ENCODE data around the gene PRND.
"Not testable (repeated sequence)": the region's sequence is repeated elsewhere in the genome, so short reads cannot be mapped to it uniquely, and the experiment has no call there.

Gene PRND, protein sequence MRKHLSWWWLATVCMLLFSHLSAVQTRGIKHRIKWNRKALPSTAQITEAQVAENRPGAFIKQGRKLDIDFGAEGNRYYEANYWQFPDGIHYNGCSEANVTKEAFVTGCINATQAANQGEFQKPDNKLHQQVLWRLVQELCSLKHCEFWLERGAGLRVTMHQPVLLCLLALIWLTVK

DNA sequence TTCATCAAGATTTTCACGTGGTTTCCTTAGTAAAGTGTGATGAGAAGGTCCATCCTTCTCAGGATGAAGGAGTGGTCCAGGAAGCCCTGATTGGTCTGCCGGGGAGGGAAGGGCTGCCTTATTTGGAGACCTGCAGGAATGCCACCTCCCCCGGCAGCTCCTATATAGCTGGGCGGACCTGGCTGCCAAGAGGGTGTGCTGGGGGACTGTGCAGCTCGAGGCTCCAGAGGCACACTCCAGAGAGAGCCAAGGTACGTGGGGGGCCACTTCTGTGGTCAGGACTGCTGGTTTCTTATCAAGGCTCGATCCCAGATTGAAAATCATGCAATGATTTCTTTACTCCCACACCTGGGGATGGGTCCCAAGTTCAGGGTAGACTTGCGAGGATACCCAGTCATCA lies at the start of gene PRND:
TSS of gene PRND (plus strand) at position 191 of the 400 bp plus-strand sequence. CDS start 2,643 bp downstream, outside the sequence.
- DNase-seq, result no peak

DNA sequence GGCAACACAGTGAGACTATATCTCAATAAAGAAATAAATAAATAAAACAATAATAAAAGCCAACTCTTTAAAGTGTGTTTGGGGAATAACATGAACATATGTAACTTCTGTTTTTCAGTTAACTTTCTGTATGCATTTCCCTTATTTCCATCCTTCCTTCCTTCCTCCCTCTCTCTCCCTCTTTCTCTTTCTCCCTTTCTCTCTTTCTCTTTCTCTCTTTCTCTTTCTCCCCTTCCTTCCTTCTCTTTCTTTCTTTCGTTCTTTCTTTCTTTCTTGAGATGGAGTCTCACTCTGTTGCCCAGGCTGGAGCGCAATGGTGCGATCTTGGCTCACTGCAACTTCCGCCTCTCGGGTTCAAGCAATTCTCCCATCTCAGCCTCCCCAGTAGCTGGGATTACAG lies 48.8 kb upstream of the PRND start:
- DNase-seq, result no peak

DNA sequence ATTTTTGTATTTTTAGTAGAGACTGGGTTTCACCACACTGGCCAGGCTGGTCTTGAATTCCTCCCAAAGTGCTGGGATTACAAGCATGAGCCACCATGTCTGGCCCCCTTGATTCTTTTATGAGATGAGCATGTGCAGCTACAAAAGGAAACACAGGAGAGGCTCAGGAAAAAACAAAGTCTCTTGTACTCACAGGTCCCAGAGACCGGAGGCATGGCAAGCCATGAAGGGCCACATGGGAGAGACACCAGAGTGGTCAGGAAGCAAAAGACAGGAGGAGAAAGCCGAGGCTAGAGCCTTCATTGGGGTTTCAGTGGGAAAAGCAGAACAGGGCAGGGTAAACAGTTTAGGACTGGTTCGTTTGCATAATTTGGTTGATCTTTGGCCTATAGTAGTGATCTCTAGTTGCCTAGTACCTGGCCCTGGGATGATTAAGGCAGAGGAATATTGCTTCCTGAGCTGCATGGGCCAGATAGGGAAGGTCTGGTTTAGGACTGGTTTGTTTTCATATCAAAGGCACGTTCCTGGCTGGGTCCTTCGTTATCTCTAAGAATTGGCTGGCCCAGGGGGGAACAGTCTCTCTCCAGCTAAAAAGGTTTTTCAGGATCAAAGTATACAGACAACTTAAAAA lies 48.2 kb upstream of the PRND start:
- no peak for DNase-seq

DNA sequence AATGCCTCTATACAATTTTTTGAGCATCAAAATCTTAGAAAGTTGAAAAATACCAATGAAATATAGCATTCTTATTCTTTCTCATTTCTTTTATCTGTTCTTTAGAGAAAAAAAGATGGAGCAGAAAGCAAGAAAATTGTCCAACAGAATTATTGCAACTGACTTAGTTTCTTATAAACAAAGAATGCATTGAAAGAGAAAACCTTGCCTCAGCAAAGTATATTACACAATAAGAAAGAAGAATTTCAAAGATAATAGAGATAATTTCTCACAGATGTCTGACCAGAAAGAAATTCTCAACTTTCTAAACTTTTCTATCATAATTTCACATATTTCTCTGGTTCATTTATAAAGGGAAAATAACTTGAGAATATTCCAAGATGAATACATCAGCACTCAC lies 47.0 kb upstream of the PRND start:
- DNase-seq, result no peak

DNA sequence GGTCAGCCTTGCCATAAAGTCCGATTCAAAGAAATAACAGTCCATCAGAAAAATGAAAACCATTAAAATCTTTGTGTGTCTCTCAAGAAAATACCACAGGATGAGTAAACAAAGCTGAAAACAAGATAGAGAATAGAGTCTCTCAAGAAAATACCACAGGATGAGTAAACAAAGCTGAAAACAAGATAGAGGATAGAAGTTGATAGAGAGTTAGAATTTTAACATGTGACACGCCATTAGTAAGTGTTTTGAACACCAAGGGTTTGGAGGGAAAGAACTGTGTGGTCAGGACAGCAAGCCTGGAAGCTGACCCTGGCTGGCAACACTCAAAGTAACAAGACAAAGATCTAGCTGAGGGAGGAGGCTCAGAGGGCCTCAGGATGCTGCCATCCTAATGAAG lies 43.9 kb upstream of the PRND start:
- DNase-seq, result no peak

DNA sequence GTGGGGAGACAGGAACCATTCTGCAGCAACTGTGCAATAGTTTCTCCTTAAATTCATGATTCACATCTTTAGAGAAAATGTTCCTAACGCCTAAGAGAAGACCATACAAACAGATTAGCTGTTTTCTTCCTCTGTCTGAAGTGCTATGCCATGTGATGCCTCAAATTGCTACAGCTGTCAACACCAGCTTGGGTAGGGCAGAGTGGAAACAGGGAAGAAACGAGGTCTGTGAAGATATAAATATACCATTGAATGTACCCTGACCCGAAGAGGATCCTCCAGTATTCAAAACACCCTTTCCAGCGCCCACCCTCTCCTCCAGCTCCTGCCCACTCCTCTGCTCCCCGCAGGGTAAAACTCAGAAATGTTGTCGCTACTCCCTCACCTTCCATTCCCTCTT lies 40.3 kb upstream of the PRND start:
- no peak for DNase-seq

DNA sequence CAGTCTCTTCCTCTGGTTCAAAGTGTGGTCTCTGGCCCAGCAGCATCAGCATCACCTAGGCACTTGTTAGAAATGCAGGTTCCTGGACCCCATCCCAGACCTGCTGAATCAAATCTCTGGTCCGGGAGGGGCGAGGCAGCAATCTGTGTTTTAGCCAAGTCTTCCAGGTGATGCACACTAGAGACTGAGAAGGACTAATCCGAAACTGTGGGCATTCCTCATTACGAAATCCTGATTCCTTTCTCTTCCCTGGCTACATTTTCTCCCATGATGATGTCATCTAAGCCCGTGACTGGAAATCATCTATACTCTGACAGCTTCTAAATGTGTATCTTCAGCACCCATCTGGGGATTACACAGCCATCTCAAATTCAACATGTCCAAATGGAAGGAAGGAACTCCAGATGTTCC lies 39.7 kb upstream of the PRND start:
- no peak for DNase-seq

DNA sequence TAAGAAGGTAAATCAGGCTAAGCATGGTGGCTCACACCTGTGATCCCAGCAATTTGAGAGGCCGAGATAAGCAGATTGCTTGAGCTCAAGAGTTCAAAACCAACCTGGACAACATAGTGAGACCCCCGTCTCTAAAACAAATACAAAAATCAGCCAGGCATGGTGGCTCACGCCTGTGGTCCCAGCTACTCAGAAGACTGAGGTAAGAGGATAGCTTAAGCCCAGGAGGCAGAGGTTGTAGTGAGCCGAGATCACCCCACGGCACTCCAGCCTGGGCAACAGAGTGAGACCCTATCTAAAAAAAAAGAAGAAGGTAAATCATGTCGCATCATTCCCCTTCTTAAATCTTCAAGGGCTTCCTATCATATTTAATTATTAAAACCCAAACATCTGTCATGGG lies 39.0 kb upstream of the PRND start:
- no peak for DNase-seq

DNA sequence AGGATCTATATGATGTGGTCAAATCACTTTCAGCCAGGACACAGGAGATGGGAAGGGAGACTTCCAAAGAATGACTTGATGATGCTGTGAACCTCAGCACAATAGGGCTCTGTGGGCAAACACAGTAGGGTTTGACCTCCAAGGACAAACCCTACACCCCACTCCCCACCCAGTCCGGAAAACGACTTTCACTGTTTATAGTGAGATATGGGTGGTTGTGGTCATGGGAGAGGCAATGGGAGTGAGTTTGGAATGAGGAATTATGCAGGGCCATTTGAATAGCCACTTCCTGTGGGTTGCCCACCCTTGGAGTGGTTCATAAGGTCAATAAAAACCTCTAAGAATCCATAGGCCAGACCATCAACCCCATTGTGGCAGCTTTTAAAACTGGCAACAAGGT lies 38.4 kb upstream of the PRND start:
- no peak for DNase-seq

DNA sequence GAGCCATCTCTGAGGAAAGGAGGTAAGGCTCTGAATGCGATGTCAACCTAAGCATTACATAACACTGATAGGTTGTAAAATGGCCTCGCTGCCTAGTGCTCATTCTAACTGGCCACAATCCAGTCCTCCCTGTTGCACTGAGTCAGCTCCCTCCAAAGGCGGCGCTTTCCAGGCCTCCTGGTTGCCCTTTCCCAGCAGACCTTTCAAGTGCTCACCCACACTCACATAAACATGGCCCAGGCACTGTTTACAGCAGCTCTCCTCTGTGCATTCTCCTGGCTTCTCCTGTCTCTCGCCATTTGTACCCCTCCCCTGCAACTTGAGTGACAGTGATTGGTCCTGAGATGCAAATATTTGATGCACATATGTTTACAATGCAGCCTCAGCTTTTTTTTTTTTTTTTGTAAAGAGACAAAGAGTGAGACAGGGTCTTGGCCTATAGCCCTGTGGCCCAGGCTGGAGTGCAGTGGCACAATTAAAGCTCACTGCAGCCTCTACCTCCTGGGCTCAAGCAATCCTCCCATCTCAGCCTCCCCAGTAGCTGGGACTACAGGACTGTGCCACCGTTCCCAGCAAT lies 36.8 kb upstream of the PRND start:
- DNase-seq, result no peak

DNA sequence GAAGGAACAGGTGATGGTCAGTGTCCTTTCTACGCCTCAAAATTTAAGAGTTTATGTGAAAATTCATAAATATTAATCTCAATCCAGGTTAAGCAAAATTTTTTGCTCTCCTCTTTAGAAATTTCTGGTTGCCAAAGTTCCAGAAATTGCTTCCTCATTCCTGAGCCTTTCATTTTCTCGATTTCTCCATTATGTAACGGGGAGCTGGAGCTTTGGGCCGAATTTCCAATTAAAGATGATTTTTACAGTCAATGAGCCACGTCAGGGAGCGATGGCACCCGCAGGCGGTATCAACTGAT lies 35.8 kb upstream of the PRND start:
- no peak for DNase-seq

DNA sequence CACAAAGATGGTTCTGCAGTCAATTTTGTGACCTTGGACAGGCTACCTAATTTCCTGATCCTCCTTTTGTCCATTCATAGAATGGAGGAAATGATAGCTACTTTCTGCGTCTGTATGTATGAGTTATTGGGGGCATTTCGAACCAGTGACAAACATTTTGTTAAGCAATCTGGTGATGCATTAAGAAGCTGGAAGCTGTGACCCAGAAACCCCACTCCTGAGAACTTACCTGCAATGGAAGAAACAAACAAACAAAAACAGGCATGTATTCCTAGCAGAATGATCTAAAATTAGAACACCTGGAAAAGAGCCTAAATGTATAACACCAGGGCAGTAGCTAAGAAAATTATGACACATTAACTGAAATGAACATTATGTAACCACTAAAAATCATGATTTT lies 33.4 kb upstream of the PRND start:
- no peak for DNase-seq

DNA sequence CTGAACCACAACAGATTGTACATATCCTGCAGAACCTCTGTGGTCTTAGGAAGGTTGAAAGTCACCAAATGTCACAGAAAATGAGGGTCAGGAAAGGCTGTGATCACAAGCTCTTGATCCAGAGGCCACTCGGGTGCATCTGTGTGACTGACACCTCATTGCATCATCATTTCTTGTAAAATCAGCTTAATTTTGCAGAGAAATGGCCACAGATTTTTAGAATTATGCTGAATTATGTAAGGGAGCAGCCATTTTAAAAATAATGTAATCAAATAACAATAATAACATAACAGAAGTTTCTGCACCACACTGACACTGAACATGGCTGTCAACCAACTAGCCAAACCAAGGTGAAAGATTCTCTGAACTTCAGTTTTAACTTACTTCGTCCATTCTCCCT lies 32.5 kb upstream of the PRND start:
- DNase-seq, result no peak

DNA sequence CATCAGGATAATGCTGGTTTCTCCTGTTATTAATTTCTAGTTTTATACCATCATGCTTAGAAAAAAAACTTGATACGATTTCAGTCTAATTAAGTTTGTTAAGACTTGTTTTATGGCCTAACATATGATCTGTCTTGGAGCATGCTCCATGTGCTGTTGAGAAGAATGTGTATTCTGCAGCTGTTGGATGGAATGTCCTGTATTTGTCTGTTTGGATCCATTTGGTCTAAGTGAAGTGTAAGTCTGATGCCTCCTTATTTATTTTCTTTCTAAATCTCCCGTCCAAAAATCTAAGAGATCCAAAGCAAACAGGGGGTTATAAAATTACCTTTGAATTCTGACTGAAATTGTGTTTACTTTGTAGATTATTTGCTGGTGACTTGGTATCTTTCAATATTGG lies 30.0 kb upstream of the PRND start:
- DNase-seq, result no peak

DNA sequence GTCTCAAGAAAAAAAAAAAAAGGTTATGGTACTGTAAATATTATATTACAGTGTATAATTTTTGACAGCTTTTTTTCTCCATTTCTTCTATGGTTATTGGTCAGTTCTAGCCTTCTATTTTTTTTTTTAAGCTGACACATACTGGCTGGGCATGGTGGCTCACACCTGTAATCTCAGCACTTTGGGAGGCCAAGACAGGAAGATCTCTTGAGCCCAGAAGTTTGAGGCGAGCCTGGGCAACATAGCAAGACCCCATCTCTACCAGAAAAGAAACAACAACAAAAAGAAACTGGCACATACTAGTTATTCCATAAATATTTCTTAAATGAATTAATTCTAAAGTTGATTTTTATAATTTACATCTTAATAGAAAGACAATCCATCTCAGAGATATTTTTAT lies 27.6 kb upstream of the PRND start:
- DNase-seq, result no peak

DNA sequence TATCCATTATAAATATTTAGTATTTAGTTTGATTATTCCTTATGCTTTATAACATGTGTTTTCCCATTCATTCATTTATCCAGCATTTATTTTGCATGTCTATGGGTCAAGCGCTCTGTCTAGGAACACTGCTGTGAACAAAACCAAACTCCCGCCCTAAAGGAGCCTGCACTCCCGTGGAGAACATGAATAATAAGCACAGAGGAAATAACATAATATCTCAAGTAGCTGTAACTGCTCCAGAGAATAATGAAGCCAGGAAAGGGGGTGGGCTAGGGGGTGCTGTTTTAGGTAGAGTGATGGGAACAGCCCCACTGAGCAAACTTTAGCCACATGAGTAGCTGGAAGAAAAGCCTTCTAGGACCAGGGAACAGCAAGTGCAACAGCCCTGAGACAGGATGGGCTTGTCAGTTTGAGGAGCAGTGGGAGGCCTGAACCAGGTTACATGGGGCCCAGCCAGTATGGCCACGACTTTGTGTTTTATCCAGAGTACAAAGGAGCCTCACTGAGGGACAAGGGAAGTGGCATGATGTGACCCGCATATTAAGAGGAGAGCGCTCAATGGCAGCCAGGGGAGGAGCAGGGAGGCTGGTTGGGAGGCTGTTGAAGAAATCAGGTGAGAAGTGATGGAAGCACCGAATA lies 24.4 kb upstream of the PRND start:
- no peak for DNase-seq

DNA sequence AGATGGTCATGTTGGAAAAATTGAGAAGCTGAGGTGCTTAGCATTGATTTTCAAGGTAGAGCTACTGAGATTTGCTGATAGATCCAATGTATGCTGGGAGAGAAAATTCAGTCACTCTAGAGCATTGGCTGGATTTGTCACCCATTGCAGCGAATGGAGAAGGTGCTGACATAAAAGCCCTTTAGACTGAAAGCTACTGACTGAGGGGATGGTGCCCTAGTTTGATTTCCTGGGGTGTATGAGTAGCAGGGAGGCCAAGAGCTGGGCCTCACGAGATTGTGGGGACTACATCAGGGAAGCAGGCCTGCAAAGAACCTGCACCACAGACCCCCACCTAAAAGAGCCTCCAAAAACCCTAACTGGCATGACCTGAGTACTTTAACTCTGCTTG lies 23.9 kb upstream of the PRND start:
- DNase-seq, result no peak

DNA sequence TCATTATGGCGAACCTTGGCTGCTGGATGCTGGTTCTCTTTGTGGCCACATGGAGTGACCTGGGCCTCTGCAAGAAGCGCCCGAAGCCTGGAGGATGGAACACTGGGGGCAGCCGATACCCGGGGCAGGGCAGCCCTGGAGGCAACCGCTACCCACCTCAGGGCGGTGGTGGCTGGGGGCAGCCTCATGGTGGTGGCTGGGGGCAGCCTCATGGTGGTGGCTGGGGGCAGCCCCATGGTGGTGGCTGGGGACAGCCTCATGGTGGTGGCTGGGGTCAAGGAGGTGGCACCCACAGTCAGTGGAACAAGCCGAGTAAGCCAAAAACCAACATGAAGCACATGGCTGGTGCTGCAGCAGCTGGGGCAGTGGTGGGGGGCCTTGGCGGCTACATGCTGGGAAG lies 22.5 kb upstream of the PRND start:
- DNase-seq, result no peak

DNA sequence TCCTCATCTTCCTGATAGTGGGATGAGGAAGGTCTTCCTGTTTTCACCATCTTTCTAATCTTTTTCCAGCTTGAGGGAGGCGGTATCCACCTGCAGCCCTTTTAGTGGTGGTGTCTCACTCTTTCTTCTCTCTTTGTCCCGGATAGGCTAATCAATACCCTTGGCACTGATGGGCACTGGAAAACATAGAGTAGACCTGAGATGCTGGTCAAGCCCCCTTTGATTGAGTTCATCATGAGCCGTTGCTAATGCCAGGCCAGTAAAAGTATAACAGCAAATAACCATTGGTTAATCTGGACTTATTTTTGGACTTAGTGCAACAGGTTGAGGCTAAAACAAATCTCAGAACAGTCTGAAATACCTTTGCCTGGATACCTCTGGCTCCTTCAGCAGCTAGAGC lies 21.8 kb upstream of the PRND start:
- no peak for DNase-seq

DNA sequence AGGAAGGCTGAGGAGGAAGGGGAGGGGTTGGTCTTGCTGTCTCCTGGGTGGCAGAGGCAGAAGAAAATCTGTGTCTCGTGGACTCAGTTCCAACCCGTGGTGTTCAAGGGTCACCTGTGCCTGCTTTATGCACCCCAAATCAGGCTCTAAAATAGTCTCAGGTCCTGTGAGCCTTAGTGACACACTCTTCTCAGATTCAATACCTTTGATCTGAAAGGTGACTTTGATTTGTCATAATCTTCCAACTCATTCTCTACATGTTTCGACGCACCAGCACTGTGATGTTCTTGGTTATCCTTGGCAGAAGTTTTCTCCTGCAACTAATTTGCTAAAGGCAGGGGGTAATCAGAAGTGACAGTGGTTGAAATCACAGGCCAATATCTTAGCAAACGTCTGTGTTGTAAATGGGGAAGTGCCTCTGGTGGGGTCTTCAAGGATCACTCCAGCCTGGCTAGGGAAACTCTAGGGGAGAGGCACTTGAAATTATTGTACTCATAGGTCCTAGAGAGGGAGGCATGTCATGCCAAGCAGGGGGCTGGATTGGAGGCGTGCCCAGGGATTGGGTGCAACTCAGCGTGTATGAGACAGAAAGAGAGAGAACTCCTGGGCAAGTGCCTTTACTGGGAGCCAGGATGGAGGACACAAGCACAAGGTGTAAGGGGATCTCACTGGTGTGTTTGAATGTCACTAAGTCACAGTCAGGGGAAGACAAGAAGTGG lies 19.0 kb upstream of the PRND start:
- DNase-seq, result no peak

DNA sequence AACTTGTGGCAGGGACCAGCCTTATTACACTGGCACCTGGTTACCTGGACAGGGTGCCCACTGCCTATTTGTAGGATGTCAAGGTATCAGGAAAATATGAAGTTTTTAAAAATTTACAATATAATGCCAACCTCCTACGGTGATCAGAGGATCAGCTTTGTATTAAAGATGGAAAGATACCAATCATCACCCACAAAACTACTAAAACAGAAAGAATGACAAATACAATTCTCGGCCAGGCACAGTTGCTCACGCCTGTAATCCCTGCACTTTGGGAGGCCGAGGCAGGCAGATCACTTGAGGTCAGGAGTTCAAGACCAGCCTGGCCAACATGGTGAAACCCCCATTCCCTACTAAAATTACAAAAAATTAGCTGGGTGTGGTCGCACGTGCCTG lies 18.4 kb upstream of the PRND start:
- DNase-seq, result no peak

DNA sequence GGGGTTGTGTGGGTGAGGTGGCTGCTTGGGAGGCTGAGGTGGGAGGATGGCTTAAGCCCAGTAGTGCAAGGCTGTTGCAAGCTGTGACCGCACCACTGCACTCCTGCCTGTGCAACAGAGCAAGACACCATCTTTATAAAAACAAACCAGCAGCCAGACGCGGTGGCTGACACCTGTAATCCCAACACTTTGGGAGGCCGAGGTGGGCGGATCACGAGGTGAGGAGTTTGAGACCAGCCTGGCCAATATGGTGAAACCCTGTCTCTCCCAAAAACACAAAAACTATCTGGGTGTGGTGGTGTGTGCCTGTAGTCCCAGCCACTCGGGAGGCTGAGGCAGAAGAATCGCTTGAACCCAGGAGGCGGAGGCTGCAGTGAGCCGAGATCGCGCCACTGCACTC lies 14.8 kb upstream of the PRND start:
- not testable (repeated sequence) for DNase-seq

DNA sequence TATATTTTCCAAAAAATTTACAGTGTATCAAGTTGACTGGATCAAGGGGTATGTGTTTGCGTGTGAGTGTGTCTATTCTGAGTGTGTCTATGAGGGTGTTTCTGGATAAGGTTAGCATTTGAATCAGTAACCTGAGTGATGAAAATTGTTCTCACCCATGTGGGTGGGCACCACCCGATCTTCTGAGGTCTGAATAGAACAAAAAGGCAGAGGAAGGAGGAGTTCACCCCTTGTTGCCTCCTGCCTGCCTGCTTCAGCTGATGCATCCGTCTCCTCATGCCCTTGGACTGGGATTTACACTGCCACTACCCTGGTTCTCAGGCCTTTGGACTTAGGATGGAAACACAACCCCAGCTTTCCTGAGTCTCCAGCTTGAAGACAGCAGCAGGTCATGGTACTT lies 13.7 kb upstream of the PRND start:
- no peak for DNase-seq

DNA sequence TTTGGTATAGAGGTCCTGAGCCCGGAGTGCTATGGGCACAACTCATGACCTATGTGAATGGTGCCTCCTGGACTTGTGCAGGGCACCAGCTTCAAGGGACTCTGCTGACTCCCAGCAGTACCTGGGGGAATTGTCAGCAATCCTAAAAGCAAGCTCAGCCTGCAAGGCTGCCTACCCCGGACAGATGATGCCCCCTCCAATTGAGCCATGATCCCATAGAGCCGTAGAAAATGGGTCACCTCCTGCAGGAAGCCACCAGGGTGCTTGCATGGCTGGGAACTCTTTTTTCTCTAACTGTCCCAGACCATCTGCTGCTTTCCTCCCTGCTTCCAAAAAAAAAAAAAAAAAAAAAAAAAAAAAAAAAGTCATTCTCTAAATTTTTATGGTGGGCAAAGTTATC lies 12.9 kb upstream of the PRND start:
- no peak for DNase-seq

Measured in NCI-H1436 treated with DMSO at 0.1 percent for 48 hours (cell line).